ENCODE data around the gene SPSB1.
"Not testable (repeated sequence)": the region's sequence is repeated elsewhere in the genome, so short reads cannot be mapped to it uniquely, and the experiment has no call there.

- TF ChIP-seq, protein P1, sequence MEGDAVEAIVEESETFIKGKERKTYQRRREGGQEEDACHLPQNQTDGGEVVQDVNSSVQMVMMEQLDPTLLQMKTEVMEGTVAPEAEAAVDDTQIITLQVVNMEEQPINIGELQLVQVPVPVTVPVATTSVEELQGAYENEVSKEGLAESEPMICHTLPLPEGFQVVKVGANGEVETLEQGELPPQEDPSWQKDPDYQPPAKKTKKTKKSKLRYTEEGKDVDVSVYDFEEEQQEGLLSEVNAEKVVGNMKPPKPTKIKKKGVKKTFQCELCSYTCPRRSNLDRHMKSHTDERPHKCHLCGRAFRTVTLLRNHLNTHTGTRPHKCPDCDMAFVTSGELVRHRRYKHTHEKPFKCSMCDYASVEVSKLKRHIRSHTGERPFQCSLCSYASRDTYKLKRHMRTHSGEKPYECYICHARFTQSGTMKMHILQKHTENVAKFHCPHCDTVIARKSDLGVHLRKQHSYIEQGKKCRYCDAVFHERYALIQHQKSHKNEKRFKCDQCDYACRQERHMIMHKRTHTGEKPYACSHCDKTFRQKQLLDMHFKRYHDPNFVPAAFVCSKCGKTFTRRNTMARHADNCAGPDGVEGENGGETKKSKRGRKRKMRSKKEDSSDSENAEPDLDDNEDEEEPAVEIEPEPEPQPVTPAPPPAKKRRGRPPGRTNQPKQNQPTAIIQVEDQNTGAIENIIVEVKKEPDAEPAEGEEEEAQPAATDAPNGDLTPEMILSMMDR (IDR thresholded peaks at IDR 0.05; ENCODE audit: poor library complexity, severe bottlenecking) = not testable (repeated sequence)
- TF ChIP-seq RAD21 (conservative IDR thresholded peaks at IDR 0.05); EZH2 (IDR thresholded peaks at IDR 0.05; ENCODE audit: borderline replicate concordance, insufficient read depth, low read length, poor library complexity, severe bottlenecking): not testable (repeated sequence)
Measured at GRCh38 chr1:9299571-9300541, 7.2 kb downstream of the SPSB1 start.

All from neural cell (in vitro differentiated cells).